ENCODE results near the gene CLCN4.

GRCh38 chrX:10237241-10237640 is 80.5 kb downstream of the CLCN4 start:
- no peak for TF ChIP-seq CTCF (IDR thresholded peaks at IDR 0.05)
- TF ChIP-seq POLR2AphosphoS5 (IDR thresholded peaks at IDR 0.05), result no peak

All from suprapubic skin (tissue), 3 donors.